Measurements from ENCODE around the gene CNTNAP2. TPM values are rescaled to one million over a fixed set of nuclear protein-coding genes. Genes with fewer than 3 reads are reported as not detected.

Gene CNTNAP2
- total and polyA plus RNA-seq, 3 donors from 2014 or later = 4.3 to 6.1 (median 4.4) TPM

DNA sequence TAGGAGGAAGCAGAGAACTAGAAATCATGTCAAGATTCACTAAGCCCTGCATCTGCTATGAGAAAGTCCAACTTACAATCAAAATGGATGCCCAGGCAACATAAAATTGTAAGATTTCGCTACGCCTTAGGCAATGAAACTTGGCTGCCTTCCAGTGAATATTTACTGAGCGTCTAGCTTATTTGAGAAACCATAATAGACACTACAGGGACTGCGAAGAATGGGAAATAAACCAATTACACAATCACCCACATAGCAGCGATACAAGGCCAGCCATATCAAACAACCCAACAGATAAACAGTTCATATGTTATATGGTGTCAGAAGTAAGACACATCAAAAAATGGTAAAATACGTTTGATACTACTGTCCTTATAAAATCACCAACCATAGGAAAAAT lies 1928.9 kb downstream of the CNTNAP2 start:
- Histone ChIP-seq H3K36me3 (ENCODE audit: low read depth, missing control alignments) (no peaks in the 10 kb centered on the region), H3K4me3 (no peak overlapping the region), H3K4me1 (no peaks in the 10 kb centered on the region), H3K27ac (no peak overlapping the region), H3K9me3 (no peaks in the 10 kb centered on the region), H3K27me3 (no peaks in the 10 kb centered on the region)
- no peak for DNase-seq
- WGBS, 2 donors = 85 to 91% methylated on average over 6 of the region's 6 CpGs
- TF ChIP-seq POLR2A (IDR thresholded peaks at IDR 0.05) = no peak
- TF ChIP-seq, protein P1, sequence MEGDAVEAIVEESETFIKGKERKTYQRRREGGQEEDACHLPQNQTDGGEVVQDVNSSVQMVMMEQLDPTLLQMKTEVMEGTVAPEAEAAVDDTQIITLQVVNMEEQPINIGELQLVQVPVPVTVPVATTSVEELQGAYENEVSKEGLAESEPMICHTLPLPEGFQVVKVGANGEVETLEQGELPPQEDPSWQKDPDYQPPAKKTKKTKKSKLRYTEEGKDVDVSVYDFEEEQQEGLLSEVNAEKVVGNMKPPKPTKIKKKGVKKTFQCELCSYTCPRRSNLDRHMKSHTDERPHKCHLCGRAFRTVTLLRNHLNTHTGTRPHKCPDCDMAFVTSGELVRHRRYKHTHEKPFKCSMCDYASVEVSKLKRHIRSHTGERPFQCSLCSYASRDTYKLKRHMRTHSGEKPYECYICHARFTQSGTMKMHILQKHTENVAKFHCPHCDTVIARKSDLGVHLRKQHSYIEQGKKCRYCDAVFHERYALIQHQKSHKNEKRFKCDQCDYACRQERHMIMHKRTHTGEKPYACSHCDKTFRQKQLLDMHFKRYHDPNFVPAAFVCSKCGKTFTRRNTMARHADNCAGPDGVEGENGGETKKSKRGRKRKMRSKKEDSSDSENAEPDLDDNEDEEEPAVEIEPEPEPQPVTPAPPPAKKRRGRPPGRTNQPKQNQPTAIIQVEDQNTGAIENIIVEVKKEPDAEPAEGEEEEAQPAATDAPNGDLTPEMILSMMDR (IDR thresholded peaks at IDR 0.05) = no peak
- intact Hi-C loops (cut with DNase I; ENCODE audit: low total_unique reads) = no loop called here

DNA sequence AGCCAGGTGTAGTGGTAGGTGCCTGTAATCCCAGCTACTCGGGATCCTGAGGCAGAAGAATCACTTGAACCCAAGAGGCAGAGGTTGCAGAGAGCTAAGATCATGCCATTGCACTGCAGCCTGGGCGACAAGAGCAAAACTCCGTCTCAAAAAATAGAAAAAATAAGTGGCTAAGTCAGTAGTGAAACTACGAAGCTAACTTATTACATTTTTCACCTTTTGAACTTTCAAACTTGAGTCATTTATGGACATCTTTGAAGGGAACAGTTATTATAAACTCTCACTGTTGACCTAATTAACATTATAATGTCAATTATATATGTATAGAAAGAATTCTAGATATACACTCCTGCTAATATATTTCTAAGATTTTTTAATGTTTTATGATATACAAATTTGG lies 1932.5 kb downstream of the CNTNAP2 start:
- DNase-seq = no peak
- no peak overlapping the region for H3K4me3 ChIP-seq
- H3K4me1 ChIP-seq = no peaks in the 10 kb centered on the region
- H3K9me3 ChIP-seq = no peaks in the 10 kb centered on the region
- no peaks in the 10 kb centered on the region for H3K36me3 ChIP-seq (ENCODE audit: low read depth, missing control alignments)
- intact Hi-C loops (cut with DNase I; ENCODE audit: low total_unique reads) = no loop called here
- no peak for TF ChIP-seq POLR2A (IDR thresholded peaks at IDR 0.05)
- TF ChIP-seq, protein P1 (IDR thresholded peaks at IDR 0.05) = no peak
- H3K27me3 ChIP-seq = no peaks in the 10 kb centered on the region
- WGBS, 2 donors = 88 to 92% methylated on average over 4 of the region's 4 CpGs
- H3K27ac ChIP-seq = no peak overlapping the region

DNA sequence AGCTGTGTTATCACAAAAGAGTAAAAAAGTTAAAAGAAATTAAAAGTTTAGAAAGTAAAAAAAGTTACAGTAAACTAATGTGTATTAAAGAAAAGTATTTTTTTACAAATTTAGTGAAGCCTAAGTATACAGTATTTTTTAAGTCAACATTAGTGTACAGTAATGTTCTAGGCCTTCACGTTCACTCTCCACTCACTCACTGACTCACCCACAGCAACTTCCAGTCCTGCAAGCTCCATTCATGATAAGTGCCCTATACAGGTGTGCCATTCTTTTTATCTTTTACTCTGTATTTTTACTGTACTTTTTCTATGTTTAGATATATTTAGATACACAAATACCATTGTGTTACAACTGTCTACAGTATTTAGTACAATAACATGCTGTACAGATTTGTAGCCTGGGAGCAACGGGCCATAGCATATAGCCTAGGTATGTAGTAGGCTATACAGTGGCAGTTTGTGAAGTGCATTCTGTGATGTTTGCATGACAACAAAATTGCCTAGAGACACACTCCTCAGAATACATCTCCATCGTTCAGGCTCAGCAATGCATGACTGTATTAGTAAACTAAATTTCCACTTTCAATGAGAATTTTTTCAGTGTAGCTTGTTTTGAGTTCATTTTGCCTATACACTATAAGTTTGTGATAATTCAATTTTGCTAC lies 1934.0 kb downstream of the CNTNAP2 start:
- no peaks in the 10 kb centered on the region for H3K4me1 ChIP-seq
- no peak overlapping the region for H3K27ac ChIP-seq
- 87 to 89% methylated on average over 3 of the region's 3 CpGs for WGBS, 2 donors
- TF ChIP-seq, protein P1 (IDR thresholded peaks at IDR 0.05) = no peak
- TF ChIP-seq POLR2A (IDR thresholded peaks at IDR 0.05) = no peak
- intact Hi-C loops (cut with DNase I; ENCODE audit: low total_unique reads) = no loop called here
- DNase-seq = no peak
- no peaks in the 10 kb centered on the region for H3K9me3 ChIP-seq
- no peaks in the 10 kb centered on the region for H3K36me3 ChIP-seq (ENCODE audit: low read depth, missing control alignments)
- H3K27me3 ChIP-seq = no peaks in the 10 kb centered on the region
- no peak overlapping the region for H3K4me3 ChIP-seq

DNA sequence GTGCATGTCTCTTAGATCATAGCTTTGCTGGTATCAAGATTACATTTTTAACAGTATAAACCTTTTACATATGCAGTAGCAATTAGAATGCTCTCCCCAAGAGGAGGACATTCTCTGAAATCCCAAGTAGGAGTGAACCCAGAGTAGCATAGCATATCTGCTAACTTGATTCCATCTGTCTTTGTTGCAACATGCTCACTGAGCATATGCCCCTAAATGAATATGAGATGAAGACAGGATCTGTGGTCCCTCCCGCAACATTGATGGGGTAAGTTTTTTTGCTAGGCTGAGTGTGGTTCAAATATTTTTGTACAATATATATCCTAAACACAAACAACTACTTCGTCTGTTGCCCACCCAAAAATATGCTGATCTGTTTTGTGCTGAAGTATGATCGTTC lies 1939.8 kb downstream of the CNTNAP2 start:
- no peaks in the 10 kb centered on the region for H3K9me3 ChIP-seq
- 68 to 84% methylated on average over 3 of the region's 3 CpGs for WGBS, 2 donors
- H3K4me3 ChIP-seq = no peak overlapping the region
- H3K27me3 ChIP-seq = no peaks in the 10 kb centered on the region
- no peaks in the 10 kb centered on the region for H3K36me3 ChIP-seq (ENCODE audit: low read depth, missing control alignments)
- no peak overlapping the region for H3K27ac ChIP-seq
- no peak for DNase-seq
- TF ChIP-seq POLR2A (IDR thresholded peaks at IDR 0.05) = no peak
- TF ChIP-seq, protein P1 (IDR thresholded peaks at IDR 0.05) = no peak
- intact Hi-C loops (cut with DNase I; ENCODE audit: low total_unique reads) = no loop called here
- no peaks in the 10 kb centered on the region for H3K4me1 ChIP-seq

DNA sequence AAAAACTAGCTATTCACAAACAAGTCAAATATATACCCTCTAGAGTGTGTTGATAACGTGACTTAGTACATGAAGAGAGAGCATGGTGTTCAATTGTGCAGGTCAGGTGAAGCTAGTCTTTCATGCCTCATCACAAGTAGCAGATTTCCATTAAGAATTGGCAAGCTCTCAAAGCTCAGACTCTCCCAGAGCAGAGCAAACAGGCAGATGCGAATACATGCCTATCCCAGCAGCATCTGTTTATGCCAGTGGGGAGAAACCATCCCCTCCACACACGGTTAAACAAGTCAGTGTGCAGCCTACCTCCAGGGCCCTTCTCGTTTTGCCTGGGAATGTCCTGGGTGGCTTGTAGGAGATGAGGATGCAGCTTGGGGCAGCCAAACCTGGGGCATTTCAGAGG lies 1941.5 kb downstream of the CNTNAP2 start:
- TF ChIP-seq POLR2A (IDR thresholded peaks at IDR 0.05) = no peak
- TF ChIP-seq, protein P1 (IDR thresholded peaks at IDR 0.05) = no peak
- WGBS, 2 donors = 50 to 87% methylated on average over 4 of the region's 4 CpGs
- Histone ChIP-seq H3K27me3 (no peaks in the 10 kb centered on the region), H3K27ac (no peak overlapping the region), H3K36me3 (ENCODE audit: low read depth, missing control alignments) (no peaks in the 10 kb centered on the region), H3K9me3 (no peaks in the 10 kb centered on the region), H3K4me1 (no peaks in the 10 kb centered on the region), H3K4me3 (no peak overlapping the region)
- no peak for DNase-seq
- intact Hi-C loops (cut with DNase I; ENCODE audit: low total_unique reads) = no loop called here

Measured in testis (tissue), 3 donors.